ENCODE results near the gene TRIM14. TPM values are rescaled to one million over a fixed set of nuclear protein-coding genes. Genes with fewer than 3 reads are reported as not detected.

TRIM14 gene
- total and polyA plus RNA-seq, 10 of the 15 experiments (the other 5 are each of a cell fraction or from before 2014, with no cell fraction given), result 8.6 to 53.3 (median 35.7) TPM

- H3K9ac ChIP-seq (ENCODE audit: control insufficient read depth, insufficient read depth, low read length), result no peak overlapping the region
- POLR2A ChIA-PET, result interaction anchor here (0.5 kb wide), 1 partner anchor 14 kb away, joined by 3 read pairs; no protein-coding TSS in a partner anchor
Observed at GRCh38 chr9:98144076-98144475, 25.1 kb upstream of the TRIM14 start.

GRCh38 chr9:98142925-98143481 lies 24.0 kb upstream of the TRIM14 start:
- WGBS (ENCODE audit: insufficient coverage, insufficient replicate concordance, low lambda C conversion rate, missing lambda C conversion rate), result 89% methylated on average over 8 of the region's 8 CpGs
- DNase-seq (ENCODE audit: low read depth, low spot score) (no peak), FAIRE-seq (no peak), ATAC-seq (no peak)
- BruUV-seq (replicated peaks), result no TSS peak
- Histone ChIP-seq H3K4me2 (ENCODE audit: control insufficient read depth, insufficient read depth) (no peak overlapping the region), H3K27ac (ENCODE audit: control insufficient read depth, insufficient read depth) (no peak overlapping the region), H3K27me3 (replicated peaks in 1 of 2; ENCODE audit: control insufficient read depth in 2 of 2, insufficient read depth in 2 of 2, low read length in 1 of 2) (no peaks in the 10 kb centered on the region), H3K4me1 (ENCODE audit: control insufficient read depth, insufficient read depth, low read length) (peaks cover 29% of the 10 kb centered on the region), H3K36me3 (ENCODE audit: control insufficient read depth in 2 of 2, insufficient read depth in 2 of 2, low read length in 1 of 2) (no peaks in the 10 kb centered on the region), H4K20me1 (ENCODE audit: control insufficient read depth, insufficient read depth) (no peaks in the 10 kb centered on the region), H2AFZ (ENCODE audit: control insufficient read depth, low read depth, low read length) (no peak overlapping the region), H3K4me3 (no peak overlapping the region), H3K79me2 (ENCODE audit: control insufficient read depth, insufficient read depth, low read length) (no peaks in the 10 kb centered on the region), H3K9ac (ENCODE audit: control insufficient read depth, insufficient read depth, low read length) (no peak overlapping the region), H3K9me3 (replicated peaks; ENCODE audit: control insufficient read depth, insufficient read depth, low read length) (no peaks in the 10 kb centered on the region)
- ChIA-PET CTCF (interaction anchor here (0.7 to 1.8 kb wide), 3 partner anchors 10 to 63 kb away, joined by 3 to 4 read pairs (median 3); no protein-coding TSS in a partner anchor), SMC1A (ENCODE audit: uncharacterized antibody, unreplicated experiment) (interaction anchor here (0.9 to 1.1 kb wide), 2 partner anchors 25 to 34 kb away, joined by 3 read pairs; no protein-coding TSS in a partner anchor), RAD21 (ENCODE audit: unreplicated experiment) (interaction anchor here (1.5 kb wide), 1 partner anchor 45 kb away, joined by 4 read pairs; no protein-coding TSS in a partner anchor), POLR2A (no interaction called here)
- no peak for TF ChIP-seq EP300 (IDR thresholded peaks at IDR 0.05; ENCODE audit: borderline replicate concordance in 1 of 2, control insufficient read depth in 1 of 2, low read depth in 2 of 2, low read length in 2 of 2)
- TF ChIP-seq IRF5 (IDR thresholded peaks at IDR 0.05; ENCODE audit: borderline replicate concordance), result no peak
- no peak for TF ChIP-seq NBN (IDR thresholded peaks at IDR 0.05)
- TF ChIP-seq SMC3 (IDR thresholded peaks at IDR 0.05; ENCODE audit: borderline replicate concordance, low read length), result no peak
- TF ChIP-seq POU2F2 (IDR thresholded peaks at IDR 0.05; ENCODE audit: borderline replicate concordance, low read depth, low read length), result no peak
- TF ChIP-seq NFXL1 (IDR thresholded peaks at IDR 0.05; ENCODE audit: borderline replicate concordance), result no peak
- TF ChIP-seq JUND (IDR thresholded peaks at IDR 0.05; ENCODE audit: low read depth, low read length), result no peak
- no peak for TF ChIP-seq CREB1 (IDR thresholded peaks at IDR 0.05; ENCODE audit: low read depth)
- no peak for TF ChIP-seq SREBF1 (IDR thresholded peaks at IDR 0.05; ENCODE audit: low read length)
- no peak for TF ChIP-seq BACH1 (IDR thresholded peaks at IDR 0.05; ENCODE audit: borderline replicate concordance)
- in situ Hi-C loops (cut with MboI) (no loop called here), intact Hi-C loops (cut with micrococcal nuclease; ENCODE audit: unreplicated experiment) (no loop called here)

More at GRCh38 chr9:98144076-98144475, 25.1 kb upstream of the TRIM14 start:
- TF ChIP-seq NBN (IDR thresholded peaks at IDR 0.05), result no peak
- no peak for TF ChIP-seq NFYB (IDR thresholded peaks at IDR 0.05; ENCODE audit: insufficient read depth, low read depth, low read length)
- TF ChIP-seq PAX5 (IDR thresholded peaks at IDR 0.05; ENCODE audit: borderline replicate concordance, low read depth, low read length), result no peak
- no peak for TF ChIP-seq BHLHE40 (IDR thresholded peaks at IDR 0.05; ENCODE audit: borderline replicate concordance in 1 of 2, low read depth in 2 of 2, low read length in 1 of 2)
- TF ChIP-seq POU2F2 (IDR thresholded peaks at IDR 0.05; ENCODE audit: borderline replicate concordance, low read depth, low read length), result no peak
- no peak for TF ChIP-seq KAT2A (conservative IDR thresholded peaks at IDR 0.05; ENCODE audit: control insufficient read depth, low read depth, low read length)
- TF ChIP-seq SMAD5 (IDR thresholded peaks at IDR 0.05; ENCODE audit: low read depth), result no peak
- no peak for TF ChIP-seq IKZF2 (IDR thresholded peaks at IDR 0.05)
- no peak for TF ChIP-seq CHD4 (IDR thresholded peaks at IDR 0.05)
- TF ChIP-seq ZNF207 (IDR thresholded peaks at IDR 0.05; ENCODE audit: borderline replicate concordance), result no peak
- RAD21 ChIA-PET (ENCODE audit: unreplicated experiment), result interaction anchor here (0.6 kb wide), 1 partner anchor 113 kb away, joined by 3 read pairs; no protein-coding TSS in a partner anchor
- WGBS (ENCODE audit: insufficient coverage, insufficient replicate concordance, low lambda C conversion rate, missing lambda C conversion rate), result 95% methylated on average over 4 of the region's 4 CpGs
- SMC1A ChIA-PET (ENCODE audit: uncharacterized antibody, unreplicated experiment), result interaction anchor here (0.6 to 0.9 kb wide), 2 partner anchors 26 to 49 kb away, joined by 3 read pairs; no protein-coding TSS in a partner anchor
- DNase-seq (ENCODE audit: low read depth, low spot score) (no peak), FAIRE-seq (no peak), ATAC-seq (no peak)
- no peak overlapping the region for H2AFZ ChIP-seq (ENCODE audit: control insufficient read depth, low read depth, low read length)
- no peaks in the 10 kb centered on the region for H3K27me3 ChIP-seq (replicated peaks in 1 of 2; ENCODE audit: control insufficient read depth in 2 of 2, insufficient read depth in 2 of 2, low read length in 1 of 2)
- intact Hi-C loops (cut with micrococcal nuclease; ENCODE audit: unreplicated experiment), result no loop called here
- H4K20me1 ChIP-seq (ENCODE audit: control insufficient read depth, insufficient read depth), result no peaks in the 10 kb centered on the region
- H3K4me3 ChIP-seq, result no peak overlapping the region
- in situ Hi-C loops (cut with MboI), result no loop called here
- H3K9me3 ChIP-seq (replicated peaks; ENCODE audit: control insufficient read depth, insufficient read depth, low read length), result no peaks in the 10 kb centered on the region
- H3K79me2 ChIP-seq (ENCODE audit: control insufficient read depth, insufficient read depth, low read length), result no peaks in the 10 kb centered on the region
- CTCF ChIA-PET, result interaction anchor here (1.0 kb wide), 1 partner anchor 62 kb away, joined by 3 read pairs; no protein-coding TSS in a partner anchor
- H3K4me1 ChIP-seq (ENCODE audit: control insufficient read depth, insufficient read depth, low read length), result peaks cover 29% of the 10 kb centered on the region
- H3K36me3 ChIP-seq (ENCODE audit: control insufficient read depth in 2 of 2, insufficient read depth in 2 of 2, low read length in 1 of 2), result no peaks in the 10 kb centered on the region
- no TSS peak for BruUV-seq (replicated peaks)
- no peak overlapping the region for H3K4me2 ChIP-seq (ENCODE audit: control insufficient read depth, insufficient read depth)
- H3K27ac ChIP-seq (ENCODE audit: control insufficient read depth, insufficient read depth), result no peak overlapping the region
